SIG-M5 treated with dmso at 0.1 percent for 504 hours (cell line): Measurements from ENCODE around the gene RGS9BP.
"Not testable (repeated sequence)": the region's sequence is repeated elsewhere in the genome, so short reads cannot be mapped to it uniquely, and the experiment has no call there.

Source experiments
- DNase-seq: peaks from one replicate; lab custom pipeline; 2025; ENCODE audit not compliant: unreplicated experiment; lab: John Stamatoyannopoulos, UW

The RGS9BP gene

GRCh38 chr19:32694851-32695250 lies 19.2 kb downstream of the RGS9BP start:
- DNase-seq = not testable (repeated sequence)

DNA sequence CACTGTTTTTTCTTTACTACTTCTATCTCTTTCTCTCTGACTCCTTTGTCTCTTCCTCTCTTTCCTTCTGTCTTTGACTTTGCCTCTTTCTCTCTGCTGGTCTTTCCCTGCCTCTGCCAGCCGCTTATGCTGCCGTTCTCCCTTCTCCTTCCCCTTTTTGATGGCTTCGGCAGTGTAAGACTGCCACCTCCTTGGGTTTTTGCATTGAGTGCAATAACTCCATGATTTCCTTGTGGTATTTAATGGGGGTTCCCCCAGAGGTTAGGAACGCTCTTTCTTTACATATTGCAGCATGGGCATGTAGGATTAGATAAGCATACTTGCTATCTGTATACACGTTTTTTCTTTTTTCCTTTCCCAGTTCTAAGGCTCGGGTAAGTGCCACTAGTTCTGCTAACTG lies 19.9 kb downstream of the RGS9BP start:
- DNase-seq = peak; percentile 63

DNA sequence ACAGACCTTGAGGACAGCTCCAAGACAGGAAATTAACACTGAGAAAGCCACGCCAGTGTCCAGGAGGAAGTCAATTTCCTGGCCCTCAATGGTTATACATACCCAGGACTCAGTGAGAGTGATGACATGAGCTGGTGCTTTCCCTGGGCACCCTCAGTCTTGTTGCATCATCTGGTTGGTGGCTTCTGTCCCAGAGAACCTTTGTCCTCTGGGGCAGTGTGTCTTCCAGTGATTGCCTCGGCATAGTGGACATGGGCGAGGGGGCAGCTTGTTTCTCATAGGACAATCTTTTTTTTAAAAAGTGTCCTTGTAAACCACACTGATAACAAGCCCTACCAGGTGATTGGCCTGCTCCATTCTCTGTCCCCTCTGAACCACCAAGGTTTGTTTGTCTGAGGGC lies 21.1 kb downstream of the RGS9BP start:
- not testable (repeated sequence) for DNase-seq

GRCh38 chr19:32700129-32700528 lies 24.5 kb downstream of the RGS9BP start:
- DNase-seq = not testable (repeated sequence)

DNA sequence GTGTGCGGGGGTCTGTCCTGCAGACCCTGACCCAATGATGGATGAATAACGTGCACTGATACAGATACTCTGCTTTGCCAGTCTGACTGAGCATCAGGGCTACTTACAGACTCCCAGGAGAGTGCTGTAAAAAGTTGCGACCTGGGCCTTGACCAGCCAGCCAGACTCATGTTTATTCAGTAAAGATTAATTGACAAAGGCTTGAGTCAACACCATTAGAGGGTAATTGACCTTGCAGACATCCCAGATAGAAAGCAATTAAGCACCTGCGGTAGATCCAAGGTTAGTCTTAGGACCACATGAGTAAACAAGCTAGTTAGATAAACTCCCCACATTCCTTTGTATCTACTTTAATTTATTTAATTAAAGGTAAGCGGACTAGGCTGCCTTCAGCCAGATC lies 26.4 kb downstream of the RGS9BP start:
- DNase-seq = no peak

DNA sequence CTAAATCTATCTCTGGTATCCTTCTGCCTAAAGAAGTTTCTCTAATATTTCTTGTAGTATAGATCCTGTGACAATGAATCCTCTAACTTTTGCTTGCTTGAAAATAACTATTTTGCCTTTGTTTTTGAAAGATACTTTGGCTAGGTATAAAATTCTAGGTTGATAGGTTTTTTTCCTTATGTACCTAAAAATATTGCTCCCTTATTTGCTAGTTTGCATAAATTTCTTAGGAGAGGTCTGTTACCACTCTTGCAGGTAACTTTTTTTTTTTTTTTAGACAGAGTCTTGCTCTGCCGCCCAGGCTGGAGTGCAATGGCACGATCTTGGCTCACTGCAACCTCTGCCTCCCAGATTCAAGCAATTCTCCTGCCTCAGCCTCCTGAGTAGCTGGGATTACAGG lies 28.4 kb downstream of the RGS9BP start:
- not testable (repeated sequence) for DNase-seq

- no peak for DNase-seq
Observed at GRCh38 chr19:32708457-32708856, 32.8 kb downstream of the RGS9BP start.

DNA sequence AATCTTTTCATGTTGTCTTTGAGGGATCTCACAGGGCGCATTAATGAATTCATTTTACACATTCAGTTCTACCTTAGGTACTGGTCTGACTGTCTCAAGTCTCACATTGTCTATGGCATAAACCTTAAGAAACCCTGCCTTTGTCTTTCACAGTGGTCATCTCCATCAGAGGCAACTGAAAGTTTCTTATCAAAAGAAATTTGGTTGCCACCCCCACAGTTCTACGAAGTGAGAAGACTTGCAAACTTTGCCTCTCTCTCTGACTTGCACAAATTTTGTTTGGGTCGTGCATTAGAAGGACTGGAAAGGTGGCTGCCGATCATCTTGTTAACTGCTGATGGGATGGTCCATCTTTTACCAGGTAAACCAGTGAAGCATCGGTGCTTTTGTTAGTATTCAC lies 33.4 kb downstream of the RGS9BP start:
- no peak for DNase-seq

GRCh38 chr19:32711747-32712146 lies 36.1 kb downstream of the RGS9BP start:
- DNase-seq = no peak

DNA sequence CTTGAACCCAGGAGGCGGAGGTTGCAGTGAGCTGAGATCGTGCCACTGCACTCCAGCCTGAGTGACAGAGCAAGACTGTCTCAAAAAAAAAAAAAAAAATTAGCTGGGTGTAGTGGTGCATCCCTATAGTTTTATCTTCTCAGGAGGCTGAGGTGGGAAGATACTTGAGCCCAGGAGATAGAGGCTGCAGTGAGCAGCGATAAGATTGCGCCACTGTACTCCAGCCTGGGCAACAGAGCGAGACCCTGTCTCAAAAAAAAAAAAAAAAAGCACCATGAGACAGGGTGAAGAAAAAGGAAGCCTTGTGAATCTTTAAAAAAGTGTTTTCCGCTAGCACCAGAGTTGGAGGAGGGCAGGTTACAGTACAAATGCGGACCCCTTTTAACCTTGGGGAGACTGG lies 40.6 kb downstream of the RGS9BP start:
- DNase-seq = not testable (repeated sequence)

DNA sequence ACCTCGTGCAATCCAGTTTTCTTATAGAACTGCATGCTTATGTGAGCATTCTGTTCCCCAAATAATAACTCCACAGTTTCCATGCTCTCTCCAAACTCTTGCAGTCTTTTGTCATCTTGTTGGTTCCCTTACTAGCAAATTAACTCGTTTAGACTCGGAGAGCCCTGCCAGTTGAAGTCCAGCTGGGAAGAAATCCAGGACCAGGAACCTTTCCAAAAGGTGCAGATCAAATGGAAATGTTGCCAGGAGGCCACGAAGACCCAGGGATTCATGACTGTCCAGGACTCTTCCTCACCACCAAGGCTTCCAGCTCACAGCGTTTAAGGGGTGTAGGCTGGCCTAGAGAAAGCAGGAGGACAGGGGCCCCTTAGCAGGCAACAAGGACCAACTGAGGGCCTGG lies 41.8 kb downstream of the RGS9BP start:
- DNase-seq = no peak

DNA sequence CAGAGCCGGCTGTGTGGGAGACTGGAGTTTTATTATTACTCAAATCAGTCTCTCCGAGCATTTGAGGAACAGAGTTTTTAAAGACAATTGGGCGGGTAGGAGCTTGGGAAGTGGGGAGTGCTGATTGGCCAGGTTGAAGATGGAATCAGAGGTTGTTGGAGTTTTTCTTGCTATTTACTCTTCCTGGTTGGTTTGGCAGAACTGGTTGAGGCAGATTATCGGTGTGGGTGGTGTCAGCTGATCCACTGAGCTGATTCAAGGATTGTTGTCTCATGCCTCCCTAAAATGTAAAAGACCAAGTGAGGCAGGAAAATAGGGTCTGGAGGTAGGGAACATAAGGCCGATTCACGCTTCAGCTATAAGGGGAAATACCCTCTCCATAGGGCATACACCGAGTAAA lies 42.6 kb downstream of the RGS9BP start:
- peak; percentile 44 for DNase-seq

- DNase-seq = no peak
Observed at GRCh38 chr19:32719611-32720059, 44.0 kb downstream of the RGS9BP start, which contains the start of gene TDRD12. Gene TDRD12, plus strand, starts transcription at chr19:32719767. Its CDS starts 306 bp downstream, at chr19:32720073.

DNA sequence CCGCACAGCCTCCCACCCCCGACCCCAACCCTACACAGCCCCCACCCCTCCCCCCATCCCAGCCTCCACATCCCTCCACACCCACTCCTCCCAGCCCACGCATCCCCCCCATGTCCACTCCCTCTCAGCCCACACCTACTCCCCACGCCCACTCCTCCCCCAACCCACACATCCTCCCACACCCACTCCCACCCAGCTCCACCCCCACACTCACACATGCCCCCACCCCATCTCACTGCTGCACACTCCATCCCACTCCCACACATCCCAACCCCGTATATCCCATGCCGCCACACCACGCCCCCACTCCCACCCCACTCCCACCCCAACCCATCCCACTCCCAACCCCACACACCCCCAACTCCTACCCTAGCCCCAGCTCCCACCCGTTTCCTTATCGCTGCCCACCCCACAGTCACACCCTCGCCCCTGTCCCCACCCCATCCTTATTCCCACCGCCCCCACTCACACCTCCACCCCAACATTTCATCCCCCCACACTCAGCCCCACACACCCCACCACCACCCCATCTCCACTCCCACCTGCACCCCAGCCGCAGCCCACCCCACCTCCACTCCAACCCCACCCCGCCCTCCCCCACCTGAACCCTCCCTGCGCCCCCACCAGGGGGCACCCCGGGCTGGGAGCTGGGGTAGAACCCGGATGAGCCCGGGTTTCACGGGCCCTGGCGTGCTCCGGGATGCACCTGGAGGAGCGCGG lies 44.7 kb downstream of the RGS9BP start:
- no peak for DNase-seq

GRCh38 chr19:32720936-32721250 lies 45.2 kb downstream of the RGS9BP start:
- DNase-seq = no peak
